Neural cell (in vitro differentiated cells): ENCODE measurements around the gene PLD1.

Experiments used
- EP300 ChIP-seq: fragments of 450-650 bp; conservative IDR thresholded peaks from 2 replicates; pipeline ENCODE4 v1.6.1; 2014; ENCODE audit warnings: antibody characterized with exemption, mild to moderate bottlenecking, moderate library complexity; ENCODE audit not compliant: poor library complexity, severe bottlenecking
- EZH2 ChIP-seq: fragments of 200-600, 300-800 bp; shearing (Covaris generic), sonication (generic); IDR thresholded peaks from 2 replicates; pipeline ENCODE4 v1.6.1; 2014; ENCODE audit warnings: antibody characterized with exemption, low read length, borderline replicate concordance, mild to moderate bottlenecking; ENCODE audit not compliant: insufficient read depth, poor library complexity, severe bottlenecking
- MXI1 ChIP-seq: fragments of 450-650 bp; conservative IDR thresholded peaks from 2 replicates; pipeline ENCODE4 v1.6.1; 2014; ENCODE audit warnings: antibody characterized with exemption, mild to moderate bottlenecking; ENCODE audit not compliant: poor library complexity, severe bottlenecking
- RAD21 ChIP-seq: fragments of 450-650 bp; conservative IDR thresholded peaks from 2 replicates; pipeline ENCODE4 v1.6.1; 2014; ENCODE audit warnings: antibody characterized with exemption, mild to moderate bottlenecking, moderate library complexity
- SMC3 ChIP-seq: fragments of 450-650 bp; conservative IDR thresholded peaks from 2 replicates; pipeline ENCODE4 v1.6.1; 2014; ENCODE audit warnings: antibody characterized with exemption, mild to moderate bottlenecking, moderate library complexity; ENCODE audit not compliant: poor library complexity
- TF ChIP-seq, protein P1 (sequence below): fragments of 450-650 bp; IDR thresholded peaks from 2 replicates; pipeline ENCODE4 v1.5.1; 2014; ENCODE audit warnings: antibody characterized with exemption, mild to moderate bottlenecking, moderate library complexity; ENCODE audit not compliant: poor library complexity, severe bottlenecking
- TF ChIP-seq, protein P2 (sequence below): IDR thresholded peaks from 2 replicates; pipeline ENCODE4 v1.6.1; 2012; ENCODE audit warnings: borderline replicate concordance

DNA sequence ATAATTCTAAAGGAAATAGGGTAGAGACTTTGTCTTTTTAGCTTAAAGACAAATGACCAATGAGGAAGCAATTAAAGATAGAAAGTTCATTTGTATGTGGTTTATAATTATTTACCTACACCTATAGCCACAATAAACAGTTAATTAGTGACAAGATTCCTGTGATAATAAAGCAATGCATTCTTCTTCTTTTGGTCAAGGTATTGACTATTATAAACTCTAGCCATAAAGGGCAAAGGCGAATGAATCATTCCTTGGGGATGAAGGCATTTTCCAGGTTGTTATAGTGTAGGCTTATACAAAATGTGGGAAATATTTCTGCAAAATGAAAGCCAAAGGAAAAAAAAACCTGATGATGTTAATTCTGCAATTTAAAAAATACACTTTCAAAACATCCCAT is 115.4 kb downstream of the PLD1 start:
- TF ChIP-seq, protein P1, sequence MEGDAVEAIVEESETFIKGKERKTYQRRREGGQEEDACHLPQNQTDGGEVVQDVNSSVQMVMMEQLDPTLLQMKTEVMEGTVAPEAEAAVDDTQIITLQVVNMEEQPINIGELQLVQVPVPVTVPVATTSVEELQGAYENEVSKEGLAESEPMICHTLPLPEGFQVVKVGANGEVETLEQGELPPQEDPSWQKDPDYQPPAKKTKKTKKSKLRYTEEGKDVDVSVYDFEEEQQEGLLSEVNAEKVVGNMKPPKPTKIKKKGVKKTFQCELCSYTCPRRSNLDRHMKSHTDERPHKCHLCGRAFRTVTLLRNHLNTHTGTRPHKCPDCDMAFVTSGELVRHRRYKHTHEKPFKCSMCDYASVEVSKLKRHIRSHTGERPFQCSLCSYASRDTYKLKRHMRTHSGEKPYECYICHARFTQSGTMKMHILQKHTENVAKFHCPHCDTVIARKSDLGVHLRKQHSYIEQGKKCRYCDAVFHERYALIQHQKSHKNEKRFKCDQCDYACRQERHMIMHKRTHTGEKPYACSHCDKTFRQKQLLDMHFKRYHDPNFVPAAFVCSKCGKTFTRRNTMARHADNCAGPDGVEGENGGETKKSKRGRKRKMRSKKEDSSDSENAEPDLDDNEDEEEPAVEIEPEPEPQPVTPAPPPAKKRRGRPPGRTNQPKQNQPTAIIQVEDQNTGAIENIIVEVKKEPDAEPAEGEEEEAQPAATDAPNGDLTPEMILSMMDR: no peak
- TF ChIP-seq, protein P2, sequence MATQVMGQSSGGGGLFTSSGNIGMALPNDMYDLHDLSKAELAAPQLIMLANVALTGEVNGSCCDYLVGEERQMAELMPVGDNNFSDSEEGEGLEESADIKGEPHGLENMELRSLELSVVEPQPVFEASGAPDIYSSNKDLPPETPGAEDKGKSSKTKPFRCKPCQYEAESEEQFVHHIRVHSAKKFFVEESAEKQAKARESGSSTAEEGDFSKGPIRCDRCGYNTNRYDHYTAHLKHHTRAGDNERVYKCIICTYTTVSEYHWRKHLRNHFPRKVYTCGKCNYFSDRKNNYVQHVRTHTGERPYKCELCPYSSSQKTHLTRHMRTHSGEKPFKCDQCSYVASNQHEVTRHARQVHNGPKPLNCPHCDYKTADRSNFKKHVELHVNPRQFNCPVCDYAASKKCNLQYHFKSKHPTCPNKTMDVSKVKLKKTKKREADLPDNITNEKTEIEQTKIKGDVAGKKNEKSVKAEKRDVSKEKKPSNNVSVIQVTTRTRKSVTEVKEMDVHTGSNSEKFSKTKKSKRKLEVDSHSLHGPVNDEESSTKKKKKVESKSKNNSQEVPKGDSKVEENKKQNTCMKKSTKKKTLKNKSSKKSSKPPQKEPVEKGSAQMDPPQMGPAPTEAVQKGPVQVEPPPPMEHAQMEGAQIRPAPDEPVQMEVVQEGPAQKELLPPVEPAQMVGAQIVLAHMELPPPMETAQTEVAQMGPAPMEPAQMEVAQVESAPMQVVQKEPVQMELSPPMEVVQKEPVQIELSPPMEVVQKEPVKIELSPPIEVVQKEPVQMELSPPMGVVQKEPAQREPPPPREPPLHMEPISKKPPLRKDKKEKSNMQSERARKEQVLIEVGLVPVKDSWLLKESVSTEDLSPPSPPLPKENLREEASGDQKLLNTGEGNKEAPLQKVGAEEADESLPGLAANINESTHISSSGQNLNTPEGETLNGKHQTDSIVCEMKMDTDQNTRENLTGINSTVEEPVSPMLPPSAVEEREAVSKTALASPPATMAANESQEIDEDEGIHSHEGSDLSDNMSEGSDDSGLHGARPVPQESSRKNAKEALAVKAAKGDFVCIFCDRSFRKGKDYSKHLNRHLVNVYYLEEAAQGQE: no peak
- TF ChIP-seq EP300 (no peak), RAD21 (no peak), EZH2 (no peak), MXI1 (no peak), SMC3 (no peak)
